AG09319 (cell line): ENCODE measurements around the gene PXDN.

Source experiments
- DNase-seq: peaks from one replicate; pipeline ENCODE4 v3.0.0-alpha.2; 2010; ENCODE audit warnings: low read depth; ENCODE audit errors: extremely low read depth
- CTCF ChIP-seq: IDR thresholded peaks from 2 replicates; pipeline ENCODE4 v1.5.1; 2011; ENCODE audit warnings: low read depth, mild to moderate bottlenecking, inconsistent platforms, low read length, moderate library complexity

Gene PXDN

GRCh38 chr2:1649103-1650084, 94.9 kb downstream of the PXDN start:
- DNase-seq = no peak
- TF ChIP-seq CTCF = no peak

- no peak for DNase-seq
- no peak for TF ChIP-seq CTCF
Measured at GRCh38 chr2:1648241-1649102, 95.8 kb downstream of the PXDN start.

- DNase-seq = no peak
- TF ChIP-seq CTCF = no peak
Measured at GRCh38 chr2:1647417-1648240, 96.7 kb downstream of the PXDN start.

GRCh38 chr2:1645761-1646476, 98.4 kb downstream of the PXDN start:
- TF ChIP-seq CTCF = no peak
- DNase-seq = no peak

- no peak for TF ChIP-seq CTCF
- DNase-seq = no peak
Measured at GRCh38 chr2:1644427-1644826, 99.9 kb downstream of the PXDN start.

GRCh38 chr2:1642993-1643619, 101.2 kb downstream of the PXDN start:
- no peak for TF ChIP-seq CTCF
- DNase-seq = no peak
